A673 (cell line): ENCODE measurements around the gene KCNA2. TPM values are rescaled to one million over a fixed set of nuclear protein-coding genes. Genes with fewer than 3 reads are reported as not detected.

ENCODE experiments used
- BruUV-seq: library from RNA; stranded (reverse); fragments of 400-500 nt; replicated peaks from 2 replicates; lab custom pipeline; 2021; lab: Mats Ljungman, UMichigan
- CTCF ChIA-PET: fragments of 300-600 bp; sonication (Branson Sonifier 250); formaldehyde crosslinking; loops from one replicate; lab custom pipeline; 2022; ENCODE audit warnings: antibody characterized with exemption; lab: Charles Lee
- POLR2A ChIA-PET: fragments of 300-600 bp; sonication (Branson Sonifier 250); formaldehyde crosslinking; loops from one replicate; lab custom pipeline; 2022; ENCODE audit warnings: antibody characterized with exemption; ENCODE audit not compliant: low non-redundant PET; lab: Charles Lee
- DNase-seq: peaks from one replicate; pipeline ENCODE4 v3.0.0-alpha.2; 2015; ENCODE audit warnings: low spot score
- H3K27ac ChIP-seq: fragments of 200-600 bp; sonication (generic); 2 replicates; pipeline ENCODE4 v1.5.1; 2016; ENCODE audit warnings: mixed run types, low read depth, mild to moderate bottlenecking, mixed read lengths, antibody characterized with exemption, low read length; ENCODE audit not compliant: poor library complexity, severe bottlenecking
- H3K27me3 ChIP-seq: fragments of 200-600 bp; sonication (generic); replicated peaks from 2 replicates; pipeline ENCODE4 v1.6.1; 2017; ENCODE audit warnings: mixed run types, low read depth, mild to moderate bottlenecking, mixed read lengths, antibody characterized with exemption, low read length; ENCODE audit not compliant: insufficient read depth, poor library complexity
- H3K36me3 ChIP-seq: fragments of 200-600 bp; sonication (generic); 2 replicates; pipeline ENCODE4 v1.6.1; 2016; ENCODE audit warnings: mixed run types, mild to moderate bottlenecking, mixed read lengths, antibody characterized with exemption, low read length; ENCODE audit not compliant: insufficient read depth, poor library complexity, severe bottlenecking
- H3K4me1 ChIP-seq: fragments of 200-600 bp; sonication (generic); 2 replicates; pipeline ENCODE4 v1.6.1; 2017; ENCODE audit warnings: mixed run types, mild to moderate bottlenecking, mixed read lengths, antibody characterized with exemption, low read length; ENCODE audit not compliant: insufficient read depth, poor library complexity, severe bottlenecking
- H3K4me3 ChIP-seq: fragments of 200-600 bp; sonication (generic); 2 replicates; pipeline ENCODE4 v1.5.1; 2016; ENCODE audit warnings: low read depth, mixed run types, mild to moderate bottlenecking, mixed read lengths, low read length; ENCODE audit not compliant: poor library complexity, severe bottlenecking
- H3K9me3 ChIP-seq: fragments of 200-600 bp; sonication (generic); 2 replicates; pipeline ENCODE4 v1.6.1; 2016; ENCODE audit warnings: mixed run types, low read depth, mild to moderate bottlenecking, mixed read lengths, antibody characterized with exemption, low read length; ENCODE audit not compliant: poor library complexity, severe bottlenecking
- EZH2 ChIP-seq: fragments of 200-600 bp; sonication (generic); IDR thresholded peaks from 2 replicates; pipeline ENCODE4 v1.6.1; 2017; ENCODE audit warnings: borderline replicate concordance, low read depth, mild to moderate bottlenecking, mixed read lengths, antibody characterized with exemption, low read length; ENCODE audit not compliant: poor library complexity, severe bottlenecking
- intact Hi-C: fragments of 100-400 bp; cut with micrococcal nuclease; formaldehyde crosslinking; loops from one replicate; pipeline ENCODE4 v1.10.0; 2022; ENCODE audit not compliant: unreplicated experiment
- total RNA-seq: library from RNA; stranded (reverse); gene quantifications from 2 replicates; pipeline ENCODE4 v1.2.3, GENCODE V29; 2021
- TF ChIP-seq, protein P1 (sequence below): fragments of 300-800, 200-600 bp; sonication (generic); conservative IDR thresholded peaks from 2 replicates; pipeline ENCODE4 v1.5.1; 2017; ENCODE audit warnings: low read depth, mild to moderate bottlenecking, antibody characterized with exemption, low read length, moderate library complexity, mixed read lengths

KCNA2 gene
- total RNA-seq, 1 experiment from 2014 or later: 46.6 TPM

DNA sequence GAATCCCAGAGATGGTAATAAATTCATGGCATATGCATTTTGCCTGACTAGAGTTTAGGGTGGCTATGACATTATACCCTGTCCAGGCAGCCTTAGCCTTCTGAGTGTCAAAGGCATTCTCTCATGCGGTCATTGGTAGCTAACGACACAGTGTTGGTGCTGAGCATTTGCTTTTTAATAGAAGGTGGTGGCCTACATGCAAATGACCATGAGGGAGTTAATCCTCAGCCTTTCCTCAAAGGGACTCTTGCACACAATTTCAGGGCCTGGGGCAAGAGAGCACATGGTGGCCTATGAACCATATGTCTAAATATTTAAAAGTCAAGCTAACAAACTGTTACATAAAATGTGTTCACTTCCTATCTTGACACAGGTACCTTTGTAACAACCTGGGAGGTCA, 56.3 kb downstream of the KCNA2 start:
- no peaks in the 10 kb centered on the region for H3K27me3 ChIP-seq
- no TSS peak for BruUV-seq
- H3K9me3 ChIP-seq: no peaks in the 10 kb centered on the region
- POLR2A ChIA-PET: no interaction called here
- intact Hi-C loops: no loop called here
- no peak overlapping the region for H3K4me3 ChIP-seq
- TF ChIP-seq, protein P1, sequence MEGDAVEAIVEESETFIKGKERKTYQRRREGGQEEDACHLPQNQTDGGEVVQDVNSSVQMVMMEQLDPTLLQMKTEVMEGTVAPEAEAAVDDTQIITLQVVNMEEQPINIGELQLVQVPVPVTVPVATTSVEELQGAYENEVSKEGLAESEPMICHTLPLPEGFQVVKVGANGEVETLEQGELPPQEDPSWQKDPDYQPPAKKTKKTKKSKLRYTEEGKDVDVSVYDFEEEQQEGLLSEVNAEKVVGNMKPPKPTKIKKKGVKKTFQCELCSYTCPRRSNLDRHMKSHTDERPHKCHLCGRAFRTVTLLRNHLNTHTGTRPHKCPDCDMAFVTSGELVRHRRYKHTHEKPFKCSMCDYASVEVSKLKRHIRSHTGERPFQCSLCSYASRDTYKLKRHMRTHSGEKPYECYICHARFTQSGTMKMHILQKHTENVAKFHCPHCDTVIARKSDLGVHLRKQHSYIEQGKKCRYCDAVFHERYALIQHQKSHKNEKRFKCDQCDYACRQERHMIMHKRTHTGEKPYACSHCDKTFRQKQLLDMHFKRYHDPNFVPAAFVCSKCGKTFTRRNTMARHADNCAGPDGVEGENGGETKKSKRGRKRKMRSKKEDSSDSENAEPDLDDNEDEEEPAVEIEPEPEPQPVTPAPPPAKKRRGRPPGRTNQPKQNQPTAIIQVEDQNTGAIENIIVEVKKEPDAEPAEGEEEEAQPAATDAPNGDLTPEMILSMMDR: no peak
- no peak for TF ChIP-seq EZH2
- H3K36me3 ChIP-seq: no peaks in the 10 kb centered on the region
- CTCF ChIA-PET: no interaction called here
- H3K27ac ChIP-seq: no peak overlapping the region
- DNase-seq: no peak
- no peaks in the 10 kb centered on the region for H3K4me1 ChIP-seq

DNA sequence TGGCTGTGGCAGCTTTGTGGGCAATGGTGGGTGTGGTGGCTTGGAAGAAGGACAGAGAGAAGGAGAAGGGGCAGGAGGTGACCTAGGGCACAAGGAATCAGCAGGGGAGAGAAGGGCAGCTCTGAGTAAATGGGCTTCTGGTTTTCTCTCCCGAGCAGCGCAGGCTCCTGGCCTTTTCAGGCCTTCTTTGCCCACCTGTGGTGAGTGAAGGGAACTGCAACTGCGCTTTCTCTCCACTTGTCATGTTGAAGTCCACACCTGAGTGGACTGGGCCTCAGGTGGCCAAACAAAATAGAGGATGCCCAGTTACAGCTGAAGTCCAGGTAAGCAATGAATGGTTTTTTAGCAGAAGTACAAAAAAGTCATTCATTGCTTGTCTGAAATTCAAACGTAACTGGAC, 57.8 kb downstream of the KCNA2 start:
- Histone ChIP-seq H3K27ac (no peak overlapping the region), H3K27me3 (no peaks in the 10 kb centered on the region), H3K36me3 (no peaks in the 10 kb centered on the region), H3K9me3 (no peaks in the 10 kb centered on the region), H3K4me3 (no peak overlapping the region), H3K4me1 (no peaks in the 10 kb centered on the region)
- ChIA-PET POLR2A (no interaction called here), CTCF (interaction anchor here (0.5 kb wide), 1 partner anchor 16 kb away, joined by 3 read pairs; no protein-coding TSS in a partner anchor)
- intact Hi-C loops: no loop called here
- BruUV-seq: no TSS peak
- TF ChIP-seq, protein P1: peak; percentile 36; the same call in 1 of the 2 replicates
- TF ChIP-seq EZH2: no peak
- peak; percentile 27 for DNase-seq

DNA sequence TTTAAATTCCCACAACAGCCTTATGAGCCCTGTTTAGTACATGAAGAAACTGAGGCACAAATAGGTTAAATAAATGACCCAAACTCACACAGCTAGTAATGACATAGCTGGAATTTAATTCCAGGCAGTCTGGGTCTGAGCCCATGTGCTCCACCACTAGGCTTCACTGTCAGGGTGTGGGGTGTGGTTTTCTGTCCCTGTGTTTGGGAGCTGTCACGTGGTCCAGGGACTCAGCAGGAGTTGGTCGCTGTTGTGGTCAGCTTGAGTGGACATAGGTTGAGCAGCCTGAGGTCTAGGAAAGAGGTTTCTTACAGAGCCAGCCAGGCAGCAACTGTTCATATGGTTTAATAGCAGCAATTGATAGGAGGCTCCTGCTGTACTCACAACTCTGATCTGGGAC, 59.1 kb downstream of the KCNA2 start:
- POLR2A ChIA-PET: no interaction called here
- no peaks in the 10 kb centered on the region for H3K9me3 ChIP-seq

More for the DNA sequence above, 59.1 kb downstream of the KCNA2 start:
- CTCF ChIA-PET: no interaction called here
- TF ChIP-seq, protein P1: no peak
- no peak for TF ChIP-seq EZH2
- no TSS peak for BruUV-seq
- intact Hi-C loops: no loop called here
- H3K4me3 ChIP-seq: no peak overlapping the region
- no peak for DNase-seq
- H3K27ac ChIP-seq: no peak overlapping the region
- no peaks in the 10 kb centered on the region for H3K27me3 ChIP-seq
- H3K36me3 ChIP-seq: no peaks in the 10 kb centered on the region
- H3K4me1 ChIP-seq: no peaks in the 10 kb centered on the region
